Endothelial cell of umbilical vein (primary cell): ENCODE results near the gene DUSP16. TPM values are rescaled to one million over a fixed set of nuclear protein-coding genes. Genes with fewer than 3 reads are reported as not detected.

Experiments
- BruUV-seq: library from RNA; stranded (reverse); fragments of 400-500 nt; replicated peaks from 2 replicates; lab custom pipeline; 2021; lab: Mats Ljungman, UMichigan
- CTCF ChIA-PET: fragments of 300-600, 350-600 bp; sonication (Branson Sonifier 250); formaldehyde crosslinking; loops from one replicate; lab custom pipeline; 2021; ENCODE audit warnings: antibody characterized with exemption, inconsistent platforms; lab: Charles Lee
- POLR2A ChIA-PET: fragments of 300-600, 350-600 bp; sonication (Branson Sonifier 250); formaldehyde crosslinking; loops from one replicate; lab custom pipeline; 2021; ENCODE audit warnings: antibody characterized with exemption, inconsistent platforms; lab: Charles Lee
- DNase-seq: peaks from one replicate; pipeline ENCODE4 v3.0.0-alpha.2; 2011; ENCODE audit warnings: low read depth, low spot score
- FAIRE-seq: peaks from 2 replicates; lab custom pipeline; 2011; peaks lifted over from hg19 to GRCh38; lab: Jason Lieb, UNC
- H2AFZ ChIP-seq: 2 replicates; pipeline ENCODE4 v1.6.0; 2012; ENCODE audit warnings: low read depth, low read length, control low read depth, inconsistent platforms
- H3K27ac ChIP-seq: 2 replicates; pipeline ENCODE4 v1.5.1; 2011; ENCODE audit warnings: low read depth, mild to moderate bottlenecking, control low read depth, low read length, moderate library complexity; ENCODE audit not compliant: insufficient read depth
- H3K27me3 ChIP-seq, 2 experiments: 2 replicates each; pipeline versions ENCODE4 v1.6.0 to v1.6.1; 2011; ENCODE audit warnings: low read length in 2 of 2, mixed read lengths in 1 of 2; ENCODE audit not compliant: control insufficient read depth in 2 of 2, insufficient read depth in 2 of 2
- H3K36me3 ChIP-seq, 2 experiments: 2 replicates in 1 of 2; 3 replicates in 1 of 2; pipeline ENCODE4 v1.5.1; 2011; ENCODE audit warnings: low read length in 2 of 2, mild to moderate bottlenecking in 1 of 2, moderate library complexity in 1 of 2; ENCODE audit not compliant: control insufficient read depth in 2 of 2, insufficient read depth in 2 of 2; ENCODE audit errors: extremely low read depth in 1 of 2
- H3K4me1 ChIP-seq: 3 replicates; pipeline ENCODE4 v1.5.1; 2011; ENCODE audit warnings: mild to moderate bottlenecking, low read length; ENCODE audit not compliant: control insufficient read depth, insufficient read depth; ENCODE audit errors: extremely low read depth
- H3K4me2 ChIP-seq: 2 replicates; pipeline ENCODE4 v1.6.1; 2011; ENCODE audit warnings: low read length, control low read depth, mixed read lengths; ENCODE audit not compliant: insufficient read depth
- H3K4me3 ChIP-seq, 3 experiments: fragments of 200-600 bp in 1 of 3; sonication (generic), shearing (Covaris generic) in 1 of 3; replicated peaks in 1 of 3; 2 replicates each; pipeline ENCODE4 v1.5.1; 2011 to 2016; ENCODE audit warnings: control low read depth in 3 of 3, low read length in 3 of 3, mild to moderate bottlenecking in 2 of 3, inconsistent platforms in 1 of 3, low read depth in 1 of 3, moderate library complexity in 1 of 3; ENCODE audit not compliant: insufficient read depth in 1 of 3
- H3K79me2 ChIP-seq: 2 replicates; pipeline ENCODE4 v1.6.0; 2012; ENCODE audit warnings: low read length, inconsistent platforms; ENCODE audit not compliant: control insufficient read depth, insufficient read depth
- H3K9ac ChIP-seq: replicated peaks from 2 replicates; pipeline ENCODE3; 2011; ENCODE audit warnings: low read length, control low read depth; ENCODE audit not compliant: insufficient read depth; ENCODE audit errors: extremely low read depth
- H3K9me1 ChIP-seq: replicated peaks from 3 replicates; pipeline ENCODE4 v1.6.0; 2011; ENCODE audit warnings: mild to moderate bottlenecking, low read length; ENCODE audit not compliant: control insufficient read depth, insufficient read depth; ENCODE audit errors: extremely low read depth
- H3K9me3 ChIP-seq: replicated peaks from 2 replicates; pipeline ENCODE4 v1.5.1; 2012; ENCODE audit warnings: low read length, inconsistent platforms; ENCODE audit not compliant: control insufficient read depth, insufficient read depth
- H4K20me1 ChIP-seq: replicated peaks from 2 replicates; pipeline ENCODE3; 2011; ENCODE audit warnings: mild to moderate bottlenecking, low read length; ENCODE audit not compliant: control insufficient read depth, insufficient read depth; ENCODE audit errors: extremely low read depth
- CTCF ChIP-seq, 2 donors: IDR thresholded peaks; 1 replicate in 1 of 2; 2 replicates in 1 of 2; pipeline ENCODE4 v1.5.1; 2011; ENCODE audit warnings: low read length in 2 of 2, mild to moderate bottlenecking in 2 of 2, moderate library complexity in 2 of 2, control low read depth in 1 of 2, inconsistent platforms in 1 of 2, low read depth in 1 of 2; ENCODE audit not compliant: insufficient read depth in 1 of 2; ENCODE audit errors: extremely low read depth in 1 of 2
- EZH2 ChIP-seq: IDR thresholded peaks from 2 replicates; pipeline ENCODE4 v1.6.1; 2012; ENCODE audit warnings: borderline replicate concordance, low read depth, mild to moderate bottlenecking, moderate library complexity, low read length, inconsistent platforms; ENCODE audit not compliant: severe bottlenecking
- FOS ChIP-seq: IDR thresholded peaks from 2 replicates; pipeline ENCODE4 v1.6.1; 2011; ENCODE audit warnings: mild to moderate bottlenecking, low read length, moderate library complexity, borderline replicate concordance; ENCODE audit not compliant: insufficient read depth
- GATA2 ChIP-seq: IDR thresholded peaks from 2 replicates; pipeline ENCODE4 v1.7.0; 2011; ENCODE audit warnings: low read depth, mild to moderate bottlenecking, moderate library complexity, mixed read lengths, low read length; ENCODE audit not compliant: insufficient read length, insufficient read depth
- JUN ChIP-seq: IDR thresholded peaks from 2 replicates; pipeline ENCODE4 v1.6.1; 2011; ENCODE audit warnings: borderline replicate concordance, low read depth; ENCODE audit not compliant: insufficient read length, insufficient read depth
- MYC ChIP-seq: IDR thresholded peaks from one replicate; pipeline ENCODE4 v1.6.1; 2011; ENCODE audit warnings: mild to moderate bottlenecking, low read depth, low read length
- POLR2A ChIP-seq: IDR thresholded peaks from 2 replicates; pipeline ENCODE4 v1.6.1; 2012; ENCODE audit warnings: low read depth, mild to moderate bottlenecking, control low read depth, low read length
- POLR2AphosphoS5 ChIP-seq: IDR thresholded peaks from 2 replicates; pipeline ENCODE4 v1.6.1; 2012; ENCODE audit warnings: low read depth, mild to moderate bottlenecking, control low read depth, low read length, moderate library complexity; ENCODE audit not compliant: insufficient read depth
- dilution Hi-C: fragments of 300-500 bp; cut with MboI; formaldehyde crosslinking; loops from one replicate; pipeline ENCODE4 v1.15.0; 2019; ENCODE audit warnings: low sequenced_read_pairs; ENCODE audit not compliant: extremely low pct_ligation_motif_present
- intact Hi-C: fragments of 100-400 bp; cut with micrococcal nuclease; formaldehyde crosslinking; loops from one replicate; pipeline ENCODE4 v1.10.0; 2022
- polyA plus RNA-seq, 4 experiments: library from polyadenylated mRNA; depleted of rRNA in 3 of 4; stranded (reverse) in 3 of 4; unstranded in 1 of 4; fragments of >200 nt; gene quantifications; 2 replicates each; pipeline versions ENCODE4 v1.2.1 to v1.2.3, GENCODE V29; 2011 to 2012; ENCODE audit warnings: missing spikeins in 1 of 4
- total RNA-seq: library from RNA; stranded (reverse); gene quantifications from 2 replicates; pipeline ENCODE4 v1.2.3, GENCODE V29; 2021
- TF ChIP-seq, protein P1 (sequence below): IDR thresholded peaks from 2 replicates; pipeline ENCODE4 v1.6.1; 2011; ENCODE audit not compliant: insufficient read depth, insufficient read length

DUSP16 gene
- total and polyA plus RNA-seq, 2 donors (not counting 3 experiments of a cell fraction or from before 2014, with no cell fraction given) = 7.4 to 19.5 TPM

DNA sequence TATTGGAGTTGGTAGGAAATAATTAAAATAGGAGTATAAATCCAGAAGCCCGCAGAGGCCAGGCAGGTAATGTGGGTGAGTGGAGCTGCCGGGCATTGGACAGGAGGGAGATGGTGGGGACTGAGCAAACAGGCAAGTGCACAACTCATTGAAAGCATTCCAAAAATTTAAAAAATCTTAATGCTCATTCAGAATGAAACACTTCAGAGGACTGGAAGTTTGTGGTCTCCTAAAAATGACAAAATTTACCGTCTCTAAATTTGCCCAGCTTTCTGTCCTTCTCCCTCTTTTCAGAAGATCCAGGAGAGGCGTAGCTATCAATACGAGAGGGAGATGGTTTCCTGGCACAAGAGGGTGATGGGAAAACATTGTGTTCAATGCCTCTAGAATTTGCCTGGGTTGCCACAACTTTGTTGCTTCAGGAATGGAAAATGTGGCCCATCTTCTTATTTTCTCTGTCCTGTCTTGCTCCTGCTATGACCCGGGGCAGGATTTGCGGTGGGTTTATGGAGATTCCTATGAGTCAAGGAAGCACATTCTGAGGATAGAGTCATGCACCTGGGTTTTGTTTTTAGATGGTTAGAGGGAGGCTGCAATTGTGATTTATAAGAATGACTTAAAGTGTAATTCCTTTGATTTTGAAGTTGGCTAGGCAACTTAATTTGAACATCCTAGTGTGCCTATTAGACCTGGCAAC is 133.6 kb downstream of the DUSP16 start:
- Histone ChIP-seq H3K4me1 (peaks cover 20% of the 10 kb centered on the region), H3K9me1 (no peaks in the 10 kb centered on the region), H3K79me2 (no peaks in the 10 kb centered on the region), H3K36me3 (no peaks in the 10 kb centered on the region), H3K9ac (no peak overlapping the region), H3K4me3 (no peak overlapping the region), H3K9me3 (no peaks in the 10 kb centered on the region), H3K27ac (no peak overlapping the region), H3K27me3 (no peaks in the 10 kb centered on the region), H3K4me2 (no peak overlapping the region), H2AFZ (no peak overlapping the region), H4K20me1 (no peaks in the 10 kb centered on the region)
- ChIA-PET POLR2A (no interaction called here), CTCF (no interaction called here)
- DNase-seq (no peak), FAIRE-seq (no peak)
- BruUV-seq = no TSS peak
- no peak for TF ChIP-seq EZH2
- TF ChIP-seq POLR2A = no peak
- TF ChIP-seq JUN = no peak
- intact Hi-C loops = no loop called here
- dilution Hi-C loops = no loop called here

GRCh38 chr12:12428047-12428446 is 134.6 kb downstream of the DUSP16 start:
- dilution Hi-C loops (no loop called here), intact Hi-C loops (no loop called here)
- Histone ChIP-seq H3K4me1 (peaks cover 20% of the 10 kb centered on the region), H3K4me3 (no peak overlapping the region), H3K27me3 (no peaks in the 10 kb centered on the region), H3K4me2 (no peak overlapping the region), H3K27ac (no peak overlapping the region), H4K20me1 (no peaks in the 10 kb centered on the region), H3K9me3 (no peaks in the 10 kb centered on the region), H3K36me3 (no peaks in the 10 kb centered on the region), H2AFZ (no peak overlapping the region), H3K9ac (no peak overlapping the region), H3K9me1 (no peaks in the 10 kb centered on the region), H3K79me2 (no peaks in the 10 kb centered on the region)
- TF ChIP-seq POLR2A = no peak
- no peak for TF ChIP-seq CTCF (IDR thresholded peaks at IDR 0.05; ENCODE audit: extremely low read depth in 1 of 2, insufficient read depth in 1 of 2, low read depth in 1 of 2, low read length in 2 of 2)
- TF ChIP-seq, protein P1, sequence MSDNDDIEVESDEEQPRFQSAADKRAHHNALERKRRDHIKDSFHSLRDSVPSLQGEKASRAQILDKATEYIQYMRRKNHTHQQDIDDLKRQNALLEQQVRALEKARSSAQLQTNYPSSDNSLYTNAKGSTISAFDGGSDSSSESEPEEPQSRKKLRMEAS = no peak
- no peak for TF ChIP-seq POLR2AphosphoS5
- no peak for TF ChIP-seq MYC
- TF ChIP-seq GATA2 = no peak
- TF ChIP-seq FOS = no peak
- no peak for TF ChIP-seq JUN
- TF ChIP-seq EZH2 = no peak
- FAIRE-seq = no peak
- BruUV-seq = no TSS peak
- POLR2A ChIA-PET = no interaction called here
- CTCF ChIA-PET = no interaction called here
- DNase-seq = no peak
